HAP-1 (cell line): Measurements from ENCODE around the gene RRM2.

ENCODE experiments used
- DNase-seq, 2 experiments: peaks; one replicate each; pipeline ENCODE4 v3.0.0-alpha.2; 2016 to 2020; ENCODE audit warnings: low spot score in 2 of 2
- H3K27me3 ChIP-seq: fragments of 250-450 bp; sonication (Bioruptor Pico); 2 replicates; pipeline ENCODE4 v1.5.1; 2020; ENCODE audit warnings: low read depth, mild to moderate bottlenecking, moderate library complexity
- H3K36me3 ChIP-seq: fragments of 250-450 bp; sonication (Bioruptor Pico); replicated peaks from 2 replicates; pipeline ENCODE4 v1.5.1; 2020; ENCODE audit warnings: mild to moderate bottlenecking
- H3K4me1 ChIP-seq: fragments of 250-450 bp; sonication (Bioruptor Pico); 2 replicates; pipeline ENCODE4 v1.5.1; 2020; ENCODE audit warnings: mild to moderate bottlenecking
- H3K4me3 ChIP-seq: fragments of 250-450 bp; sonication (Bioruptor Pico); 2 replicates; pipeline ENCODE4 v1.5.1; 2020; ENCODE audit warnings: mild to moderate bottlenecking, moderate library complexity
- H3K9me3 ChIP-seq: fragments of 250-450 bp; sonication (Bioruptor Pico); 2 replicates; pipeline ENCODE4 v1.5.1; 2020; ENCODE audit warnings: mild to moderate bottlenecking, moderate library complexity
- in situ Hi-C: fragments of 300-500 bp; cut with MboI; formaldehyde crosslinking; loops from 3 replicates; pipeline ENCODE4 v1.14.3; 2020; ENCODE audit warnings: low sequenced_read_pairs, inconsistent platforms, mixed read lengths

The RRM2 gene

GRCh38 chr2:10169581-10169980 lies 47.0 kb downstream of the RRM2 start:
- in situ Hi-C loops = no loop called here
- no peak for DNase-seq
- H3K4me3 ChIP-seq = no peak overlapping the region
- H3K27me3 ChIP-seq = no peaks in the 10 kb centered on the region
- H3K36me3 ChIP-seq = no peaks in the 10 kb centered on the region; the same call in 1 of the 2 replicates
- H3K9me3 ChIP-seq = no peaks in the 10 kb centered on the region
- H3K4me1 ChIP-seq = no peaks in the 10 kb centered on the region

GRCh38 chr2:10170256-10170655 lies 47.7 kb downstream of the RRM2 start:
- no peaks in the 10 kb centered on the region for H3K36me3 ChIP-seq
- no peaks in the 10 kb centered on the region for H3K9me3 ChIP-seq
- no peaks in the 10 kb centered on the region for H3K27me3 ChIP-seq
- in situ Hi-C loops = no loop called here
- no peaks in the 10 kb centered on the region for H3K4me1 ChIP-seq
- no peak for DNase-seq
- no peak overlapping the region for H3K4me3 ChIP-seq

DNA sequence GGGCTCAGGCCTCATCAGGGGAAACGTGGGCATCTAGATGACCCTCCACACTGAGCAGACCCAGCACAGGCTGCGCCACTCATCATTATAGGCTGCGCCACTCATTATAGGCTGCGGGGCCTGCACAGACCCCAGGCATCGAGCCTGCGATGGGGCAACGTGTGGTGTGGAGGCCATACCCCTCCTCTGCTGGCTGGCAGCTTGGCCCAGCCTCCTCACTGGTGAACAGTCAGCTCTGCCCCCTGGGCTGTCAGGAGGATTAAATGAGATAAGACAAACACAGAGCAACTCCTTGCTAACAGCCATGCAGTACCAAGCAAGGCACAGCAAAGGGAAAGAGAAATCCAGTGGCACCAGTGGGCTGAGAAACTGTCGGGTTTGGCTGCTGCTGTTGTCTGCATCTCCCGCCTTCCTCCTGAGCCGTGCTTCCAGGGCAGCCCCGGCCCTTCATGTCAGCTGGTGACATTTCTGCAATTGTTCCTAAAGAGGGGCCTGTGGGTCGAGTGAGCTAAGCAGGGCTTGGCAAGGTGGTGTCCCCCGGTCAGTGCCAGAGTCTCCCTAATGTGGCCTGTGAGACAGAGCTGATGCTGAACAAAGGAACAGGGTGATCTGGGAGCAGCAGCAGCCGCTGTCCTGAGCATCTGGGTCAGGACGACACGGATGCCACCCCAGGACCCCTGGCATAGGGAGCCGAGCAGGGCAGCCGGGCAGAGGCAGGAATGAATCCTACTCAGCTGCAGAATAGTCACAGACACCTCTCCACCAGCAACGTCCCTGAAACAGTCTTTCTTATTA lies 48.7 kb downstream of the RRM2 start:
- DNase-seq = no peak
- Histone ChIP-seq H3K4me1 (no peaks in the 10 kb centered on the region), H3K9me3 (no peaks in the 10 kb centered on the region), H3K4me3 (no peak overlapping the region), H3K36me3 (no peaks in the 10 kb centered on the region; the same call in 1 of the 2 replicates), H3K27me3 (no peaks in the 10 kb centered on the region)
- in situ Hi-C loops = no loop called here

- DNase-seq = no peak
- Histone ChIP-seq H3K36me3 (no peaks in the 10 kb centered on the region; the same call in 1 of the 2 replicates), H3K27me3 (no peaks in the 10 kb centered on the region), H3K9me3 (no peaks in the 10 kb centered on the region), H3K4me1 (no peaks in the 10 kb centered on the region), H3K4me3 (no peak overlapping the region)
- in situ Hi-C loops = no loop called here
Observed at GRCh38 chr2:10172033-10172871, 49.7 kb downstream of the RRM2 start.

GRCh38 chr2:10173258-10174005 lies 50.9 kb downstream of the RRM2 start:
- Histone ChIP-seq H3K9me3 (no peaks in the 10 kb centered on the region), H3K36me3 (no peaks in the 10 kb centered on the region; the same call in 1 of the 2 replicates), H3K4me3 (no peak overlapping the region), H3K4me1 (no peaks in the 10 kb centered on the region), H3K27me3 (no peaks in the 10 kb centered on the region)
- in situ Hi-C loops = no loop called here
- DNase-seq = no peak

- no peaks in the 10 kb centered on the region; the same call in 1 of the 2 replicates for H3K36me3 ChIP-seq
Observed at GRCh38 chr2:10174173-10174572, 51.6 kb downstream of the RRM2 start.

GRCh38 chr2:10175441-10175840 lies 52.9 kb downstream of the RRM2 start:
- in situ Hi-C loops = no loop called here
- no peaks in the 10 kb centered on the region for H3K4me1 ChIP-seq
- no peak overlapping the region for H3K4me3 ChIP-seq
- no peaks in the 10 kb centered on the region for H3K27me3 ChIP-seq
- DNase-seq = no peak
- no peaks in the 10 kb centered on the region for H3K9me3 ChIP-seq
- H3K36me3 ChIP-seq = no peaks in the 10 kb centered on the region; the same call in 1 of the 2 replicates

More at GRCh38 chr2:10174173-10174572, 51.6 kb downstream of the RRM2 start:
- Histone ChIP-seq H3K27me3 (no peaks in the 10 kb centered on the region), H3K4me3 (no peak overlapping the region), H3K9me3 (no peaks in the 10 kb centered on the region), H3K4me1 (no peaks in the 10 kb centered on the region)
- in situ Hi-C loops = no loop called here
- DNase-seq = no peak

DNA sequence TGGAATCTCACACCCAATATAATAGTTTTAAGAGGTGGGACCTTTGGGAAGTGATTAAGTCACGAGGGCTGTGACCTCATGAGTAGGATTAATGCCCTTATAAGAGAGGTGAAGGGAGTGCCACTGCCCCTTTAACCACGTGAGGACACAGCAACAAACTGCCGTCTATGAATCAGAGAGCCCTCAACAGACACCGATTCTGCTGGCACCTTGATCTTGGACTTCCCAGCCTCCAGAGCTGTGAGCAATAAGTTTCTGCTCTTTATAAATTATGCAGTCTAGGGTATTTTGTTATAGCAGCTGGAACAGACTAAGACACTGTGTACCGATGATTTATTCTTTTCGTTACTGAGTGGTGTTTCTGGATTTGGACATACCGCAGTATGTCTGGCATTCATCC lies 56.2 kb downstream of the RRM2 start:
- Histone ChIP-seq H3K36me3 (no peaks in the 10 kb centered on the region; the same call in 1 of the 2 replicates), H3K4me3 (no peak overlapping the region), H3K4me1 (no peaks in the 10 kb centered on the region), H3K9me3 (no peaks in the 10 kb centered on the region), H3K27me3 (no peaks in the 10 kb centered on the region)
- in situ Hi-C loops = no loop called here
- no peak for DNase-seq

DNA sequence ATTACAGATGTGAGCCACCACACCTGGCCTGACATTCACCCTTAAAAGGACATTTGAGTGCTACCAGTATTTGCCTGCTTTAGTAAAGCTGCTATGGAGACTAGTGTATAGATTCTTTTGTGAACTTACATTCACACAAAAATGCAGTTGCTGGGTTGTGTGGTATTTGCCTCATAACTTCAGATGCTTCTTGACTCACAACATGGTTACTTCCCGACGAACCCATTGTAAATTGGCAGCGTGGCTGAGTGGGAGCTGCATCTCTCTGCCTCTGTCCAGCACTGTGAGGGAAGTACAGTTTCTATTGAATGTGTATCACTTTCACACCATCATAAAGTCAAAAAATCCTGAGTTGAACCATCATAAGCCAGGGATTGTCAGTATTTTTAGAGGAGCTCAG lies 56.9 kb downstream of the RRM2 start:
- no peaks in the 10 kb centered on the region for H3K4me1 ChIP-seq
- H3K9me3 ChIP-seq = no peaks in the 10 kb centered on the region
- in situ Hi-C loops = no loop called here
- DNase-seq = no peak
- no peaks in the 10 kb centered on the region for H3K27me3 ChIP-seq
- no peak overlapping the region for H3K4me3 ChIP-seq
- H3K36me3 ChIP-seq = no peaks in the 10 kb centered on the region; the same call in 1 of the 2 replicates

- DNase-seq = no peak
- Histone ChIP-seq H3K36me3 (no peaks in the 10 kb centered on the region; the same call in 1 of the 2 replicates), H3K27me3 (no peaks in the 10 kb centered on the region), H3K4me1 (no peaks in the 10 kb centered on the region), H3K9me3 (no peaks in the 10 kb centered on the region), H3K4me3 (no peak overlapping the region)
- in situ Hi-C loops = no loop called here
Observed at GRCh38 chr2:10180229-10180628, 57.7 kb downstream of the RRM2 start.
